RWPE2 (cell line): ENCODE measurements around the gene MYLK4.

ENCODE experiments used
- ATAC-seq: fragments of 200-7000 bp; cut with Tn5 transposase; 3 replicates; pipeline ENCODE4 v1.9.1; 2021; ENCODE audit warnings: low read depth
- DNase-seq: peaks from one replicate; pipeline ENCODE4 v3.0.0-alpha.2; 2020; ENCODE audit warnings: low spot score
- H3K27ac ChIP-seq: fragments of 450-650 bp; 2 replicates; pipeline ENCODE4 v1.5.1; 2017; ENCODE audit warnings: mild to moderate bottlenecking; ENCODE audit not compliant: poor library complexity, severe bottlenecking
- H3K27me3 ChIP-seq: fragments of 250-450 bp; sonication (Bioruptor Pico); 2 replicates; pipeline ENCODE4 v1.5.1; 2021; ENCODE audit warnings: mild to moderate bottlenecking, moderate library complexity; ENCODE audit not compliant: insufficient read depth, poor library complexity, severe bottlenecking
- H3K36me3 ChIP-seq: fragments of 250-450 bp; sonication (Bioruptor Pico); 2 replicates; pipeline ENCODE4 v1.5.1; 2020; ENCODE audit warnings: low read depth, mild to moderate bottlenecking, moderate library complexity
- H3K4me1 ChIP-seq: fragments of 250-450 bp; sonication (Bioruptor Pico); 2 replicates; pipeline ENCODE4 v1.5.1; 2021; ENCODE audit warnings: mild to moderate bottlenecking, moderate library complexity; ENCODE audit not compliant: insufficient read depth, poor library complexity, severe bottlenecking
- H3K4me3 ChIP-seq: fragments of 250-450 bp; sonication (Bioruptor Pico); 2 replicates; pipeline ENCODE4 v1.5.1; 2021; ENCODE audit warnings: mild to moderate bottlenecking, moderate library complexity; ENCODE audit not compliant: severe bottlenecking
- H3K9me3 ChIP-seq: fragments of 250-450 bp; sonication (Bioruptor Pico); 2 replicates; pipeline ENCODE4 v1.5.1; 2021; ENCODE audit warnings: mild to moderate bottlenecking, moderate library complexity; ENCODE audit not compliant: severe bottlenecking
- CTCF ChIP-seq: fragments of 450-650 bp; IDR thresholded peaks from one replicate; pipeline ENCODE4 v1.5.1; 2017; ENCODE audit warnings: mild to moderate bottlenecking, moderate library complexity; ENCODE audit not compliant: poor library complexity, severe bottlenecking

MYLK4 gene

GRCh38 chr6:2744209-2744771 is 6.4 kb downstream of the MYLK4 start:
- Histone ChIP-seq H3K9me3 (no peaks in the 10 kb centered on the region), H3K27ac (no peak overlapping the region), H3K36me3 (no peaks in the 10 kb centered on the region), H3K4me1 (no peaks in the 10 kb centered on the region), H3K4me3 (no peak overlapping the region), H3K27me3 (no peaks in the 10 kb centered on the region)
- ATAC-seq = no peak
- peak; percentile 45 for TF ChIP-seq CTCF
- no peak for DNase-seq

GRCh38 chr6:2743280-2744208 is 7.2 kb downstream of the MYLK4 start:
- no peaks in the 10 kb centered on the region for H3K27me3 ChIP-seq
- no peak for TF ChIP-seq CTCF
- no peak overlapping the region for H3K27ac ChIP-seq
- no peaks in the 10 kb centered on the region for H3K4me1 ChIP-seq
- H3K9me3 ChIP-seq = no peaks in the 10 kb centered on the region
- no peaks in the 10 kb centered on the region for H3K36me3 ChIP-seq
- ATAC-seq (no peak), DNase-seq (no peak)
- no peak overlapping the region for H3K4me3 ChIP-seq

- TF ChIP-seq CTCF = no peak
- Histone ChIP-seq H3K36me3 (no peaks in the 10 kb centered on the region), H3K4me3 (no peak overlapping the region), H3K4me1 (no peaks in the 10 kb centered on the region), H3K27ac (no peak overlapping the region), H3K27me3 (no peaks in the 10 kb centered on the region), H3K9me3 (no peaks in the 10 kb centered on the region)
- ATAC-seq (no peak), DNase-seq (no peak)
These were observed 9.0 kb downstream of the MYLK4 start for GRCh38 chr6:2741756-2742155.

GRCh38 chr6:2740581-2740980 is 10.1 kb downstream of the MYLK4 start:
- no peaks in the 10 kb centered on the region for H3K9me3 ChIP-seq
- ATAC-seq = no peak
- H3K4me3 ChIP-seq = no peak overlapping the region
- no peak for TF ChIP-seq CTCF
- DNase-seq = no peak
- no peaks in the 10 kb centered on the region for H3K27me3 ChIP-seq
- H3K27ac ChIP-seq = no peak overlapping the region
- H3K36me3 ChIP-seq = no peaks in the 10 kb centered on the region
- H3K4me1 ChIP-seq = no peaks in the 10 kb centered on the region

- no peak for DNase-seq
These were observed 11.4 kb downstream of the MYLK4 start for GRCh38 chr6:2739335-2739734.

More at GRCh38 chr6:2739335-2739734, 11.4 kb downstream of the MYLK4 start:
- H3K9me3 ChIP-seq = no peaks in the 10 kb centered on the region
- no peak overlapping the region for H3K4me3 ChIP-seq
- no peak overlapping the region for H3K27ac ChIP-seq
- no peaks in the 10 kb centered on the region for H3K4me1 ChIP-seq
- no peak for TF ChIP-seq CTCF
- no peaks in the 10 kb centered on the region for H3K27me3 ChIP-seq
- H3K36me3 ChIP-seq = no peaks in the 10 kb centered on the region
- ATAC-seq = peak; percentile 48; the same call in 2 of the 3 replicates
